Kidney (tissue), 14 donors: ENCODE results near the gene TFDP1. TPM values are rescaled to one million over a fixed set of nuclear protein-coding genes. Genes with fewer than 3 reads are reported as not detected.

Experiments used
- DNase-seq, 5 donors: peaks; one replicate each; pipeline ENCODE4 v3.0.0-alpha.2; 2013 to 2020
- FAIRE-seq: peaks from 2 replicates; lab custom pipeline; 2012; peaks lifted over from hg19 to GRCh38; lab: Jason Lieb, UNC
- H3K27ac ChIP-seq, 2 donors: one replicate each; pipeline ENCODE4 v1.7.0; 2013; ENCODE audit warnings: low read depth in 2 of 2, low read length in 2 of 2, inconsistent platforms in 1 of 2
- H3K27me3 ChIP-seq: one replicate; pipeline ENCODE4 v1.7.1; 2013; ENCODE audit warnings: low read length, inconsistent platforms; ENCODE audit not compliant: control insufficient read depth, insufficient read depth
- H3K36me3 ChIP-seq, 3 donors: one replicate each; pipeline versions ENCODE4 v1.7.0 to v1.7.1; 2013; ENCODE audit warnings: low read length in 3 of 3, control low read depth in 1 of 3, inconsistent platforms in 1 of 3; ENCODE audit not compliant: insufficient read depth in 3 of 3, control insufficient read depth in 2 of 3
- H3K4me1 ChIP-seq, 3 donors: one replicate each; pipeline versions ENCODE4 v1.7.0 to v1.7.1; 2013; ENCODE audit warnings: low read length in 3 of 3, inconsistent platforms in 1 of 3, low read depth in 1 of 3; ENCODE audit not compliant: control insufficient read depth in 2 of 3, insufficient read depth in 2 of 3
- H3K4me3 ChIP-seq, 3 donors: one replicate each; pipeline versions ENCODE4 v1.7.0 to v1.8.1; 2013; ENCODE audit warnings: low read length in 3 of 3, control low read depth in 1 of 3, inconsistent platforms in 1 of 3
- H3K9ac ChIP-seq, 3 donors: one replicate each; pipeline versions ENCODE4 v1.7.0 to v1.7.1; 2013; ENCODE audit warnings: low read length in 3 of 3, control low read depth in 1 of 3, inconsistent platforms in 1 of 3
- H3K9me3 ChIP-seq, 3 donors: one replicate each; pipeline versions ENCODE4 v1.7.0 to v1.7.1; 2013; ENCODE audit warnings: low read length in 3 of 3, control low read depth in 1 of 3, inconsistent platforms in 1 of 3; ENCODE audit not compliant: control insufficient read depth in 2 of 3, insufficient read depth in 1 of 3
- intact Hi-C: fragments of 100-400 bp; cut with DNase I; formaldehyde crosslinking; loops from one replicate; pipeline ENCODE4 v1.11.1; 2022
- polyA plus RNA-seq: library from polyadenylated mRNA; stranded (reverse); fragments of 350-450 nt; fragmentation: Illumina TruSeq; extraction: RNeasy Lipid Tissue Mini Kit (QIAGEN cat#74804); gene quantifications from one replicate; pipeline ENCODE4 v1.2.3, GENCODE V29; 2014; ENCODE audit warnings: low read depth, low replicate concordance; ENCODE audit not compliant: insufficient read depth
- total RNA-seq: library from RNA; stranded (reverse); fragmentation: NEBNext Ultra II Directional; extraction: Animal tissue kit (Norgen Biotek cat#: 25700); gene quantifications from one replicate; pipeline ENCODE4 v1.2.1, GENCODE V29; 2021
- TF ChIP-seq, protein P1 (sequence below): IDR thresholded peaks from 3 replicates; pipeline ENCODE4 v1.5.1; 2012; ENCODE audit warnings: mild to moderate bottlenecking, moderate library complexity, borderline replicate concordance; ENCODE audit not compliant: insufficient read depth; ENCODE audit errors: extremely low read depth
- donor health status: control.
- donor health status: control.
- donor health status: control.
- donor health status: control.
- donor health status: control.
- donor health status: DM: yes; HTN: yes; CAD: no.
- donor health status: Normal renal cell carcinoma (clear cell type).

Gene TFDP1
- total and polyA plus RNA-seq, 2 donors from 2014 or later: 33.8 to 46.9 TPM

DNA sequence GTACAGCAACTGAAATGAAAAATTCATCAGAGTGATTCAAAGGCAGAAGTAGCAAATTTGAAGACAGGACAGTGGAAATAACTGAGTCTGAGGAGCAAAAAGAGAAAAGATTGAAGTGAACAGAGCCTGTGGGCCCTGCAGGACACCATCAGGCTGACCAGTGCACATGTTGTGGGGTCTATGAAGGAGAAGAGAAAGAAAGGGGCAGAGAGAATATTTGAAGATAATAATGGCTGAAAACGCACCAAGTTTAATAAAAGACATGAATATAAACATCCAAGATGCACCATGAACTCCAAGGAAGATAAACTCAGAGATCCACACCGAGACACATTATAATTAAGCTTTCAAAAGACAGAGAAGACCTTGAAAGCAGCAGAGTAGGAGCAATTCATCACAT is 58.0 kb downstream of the TFDP1 start:
- Histone ChIP-seq H3K36me3 (peaks cover 2 to 20% (median 6%) of the 10 kb centered on the region in 3 donors), H3K27ac (no peak overlapping the region), H3K4me1 (peaks cover 5 to 9% (median 8%) of the 10 kb centered on the region in 3 donors), H3K4me3 (no peak overlapping the region), H3K27me3 (no peaks in the 10 kb centered on the region), H3K9me3 (no peaks in the 10 kb centered on the region), H3K9ac (no peak overlapping the region)
- DNase-seq (no peak), FAIRE-seq (no peak)
- intact Hi-C loops: no loop called here
- TF ChIP-seq, protein P1, sequence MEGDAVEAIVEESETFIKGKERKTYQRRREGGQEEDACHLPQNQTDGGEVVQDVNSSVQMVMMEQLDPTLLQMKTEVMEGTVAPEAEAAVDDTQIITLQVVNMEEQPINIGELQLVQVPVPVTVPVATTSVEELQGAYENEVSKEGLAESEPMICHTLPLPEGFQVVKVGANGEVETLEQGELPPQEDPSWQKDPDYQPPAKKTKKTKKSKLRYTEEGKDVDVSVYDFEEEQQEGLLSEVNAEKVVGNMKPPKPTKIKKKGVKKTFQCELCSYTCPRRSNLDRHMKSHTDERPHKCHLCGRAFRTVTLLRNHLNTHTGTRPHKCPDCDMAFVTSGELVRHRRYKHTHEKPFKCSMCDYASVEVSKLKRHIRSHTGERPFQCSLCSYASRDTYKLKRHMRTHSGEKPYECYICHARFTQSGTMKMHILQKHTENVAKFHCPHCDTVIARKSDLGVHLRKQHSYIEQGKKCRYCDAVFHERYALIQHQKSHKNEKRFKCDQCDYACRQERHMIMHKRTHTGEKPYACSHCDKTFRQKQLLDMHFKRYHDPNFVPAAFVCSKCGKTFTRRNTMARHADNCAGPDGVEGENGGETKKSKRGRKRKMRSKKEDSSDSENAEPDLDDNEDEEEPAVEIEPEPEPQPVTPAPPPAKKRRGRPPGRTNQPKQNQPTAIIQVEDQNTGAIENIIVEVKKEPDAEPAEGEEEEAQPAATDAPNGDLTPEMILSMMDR: no peak

DNA sequence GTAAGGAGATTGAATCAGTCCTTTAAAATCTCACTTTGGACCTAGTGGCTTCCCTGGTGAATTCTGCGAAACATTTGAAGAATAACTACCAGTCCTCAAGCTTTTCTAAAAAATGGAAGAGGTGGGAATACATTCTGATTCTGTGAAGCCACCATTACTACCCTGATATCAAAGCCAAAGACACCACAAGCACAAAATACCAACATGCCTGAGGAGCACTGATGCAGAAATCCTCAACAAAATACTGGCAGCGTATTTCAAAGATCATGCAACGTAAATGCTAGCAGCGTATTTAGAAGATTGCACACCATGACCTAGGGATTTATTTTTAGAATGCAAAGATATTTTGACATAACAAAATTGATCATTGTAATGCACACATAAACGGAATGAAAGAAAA is 59.0 kb downstream of the TFDP1 start:
- H3K36me3 ChIP-seq: peaks cover 0 to 12% (median 2%) of the 10 kb centered on the region in 3 donors
- H3K27ac ChIP-seq: no peak overlapping the region
- H3K9me3 ChIP-seq: no peaks in the 10 kb centered on the region
- H3K4me1 ChIP-seq: peaks cover 5 to 12% (median 9%) of the 10 kb centered on the region in 3 donors
- no peak for FAIRE-seq
- H3K27me3 ChIP-seq: no peaks in the 10 kb centered on the region
- H3K4me3 ChIP-seq: no peak overlapping the region
- intact Hi-C loops: no loop called here
- no peak overlapping the region for H3K9ac ChIP-seq
- peak in 4 of 5 donors; percentile 28 to 78 (median 56) for DNase-seq
- TF ChIP-seq, protein P1: no peak

DNA sequence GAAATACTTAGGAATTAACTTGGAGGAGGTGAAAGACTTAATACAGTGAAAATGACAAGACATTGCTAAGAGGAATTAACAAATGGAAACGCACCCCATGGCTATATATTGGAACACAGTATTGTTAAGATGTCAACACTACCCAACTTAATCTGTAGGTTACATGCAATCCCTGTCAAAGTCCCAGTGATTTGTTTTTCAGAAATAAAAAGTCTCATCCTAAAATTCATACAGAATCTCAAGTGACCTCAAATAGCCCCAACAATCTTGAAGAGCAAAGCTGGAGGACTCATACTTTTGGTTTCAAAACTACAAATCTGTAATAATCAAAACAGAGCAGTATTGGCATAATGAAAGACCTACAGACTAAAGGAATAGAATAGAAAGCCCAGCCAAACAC is 60.2 kb downstream of the TFDP1 start:
- intact Hi-C loops: no loop called here
- no peak overlapping the region for H3K27ac ChIP-seq

More for the DNA sequence above, 60.2 kb downstream of the TFDP1 start:
- Histone ChIP-seq H3K27me3 (no peaks in the 10 kb centered on the region), H3K36me3 (peaks cover 0 to 7% (median 0%) of the 10 kb centered on the region in 3 donors), H3K9ac (no peak overlapping the region), H3K9me3 (no peaks in the 10 kb centered on the region), H3K4me1 (peaks cover 5 to 12% (median 9%) of the 10 kb centered on the region in 3 donors), H3K4me3 (no peak overlapping the region)
- TF ChIP-seq, protein P1: no peak
- DNase-seq (no peak), FAIRE-seq (no peak)
